Measurements from ENCODE around the gene SP8. TPM values are rescaled to one million over a fixed set of nuclear protein-coding genes. Genes with fewer than 3 reads are reported as not detected.

Gene SP8
- total RNA-seq, 1 experiment from 2014 or later, result not detected

DNA sequence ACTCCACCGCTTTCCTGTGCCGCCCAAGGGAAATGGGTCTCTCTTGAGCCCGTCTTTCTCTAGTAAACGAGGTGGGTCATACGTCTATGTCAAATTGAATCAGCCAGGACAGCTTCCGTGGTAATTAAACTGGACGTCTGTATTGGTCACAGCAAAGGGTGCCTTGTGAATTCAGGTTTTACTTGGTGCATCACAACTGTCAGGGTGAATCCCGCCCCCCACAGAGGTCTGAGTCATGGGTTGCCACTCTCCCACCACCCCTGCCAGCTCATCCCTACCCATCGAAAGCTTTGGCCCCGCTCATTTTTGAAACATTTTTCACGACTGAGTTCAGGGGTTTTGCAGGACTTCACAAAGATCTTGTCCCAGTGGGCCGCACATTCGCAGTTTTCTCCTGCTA lies 8.0 kb upstream of the SP8 start:
- DNase-seq (ENCODE audit: low read depth), result no peak

DNA sequence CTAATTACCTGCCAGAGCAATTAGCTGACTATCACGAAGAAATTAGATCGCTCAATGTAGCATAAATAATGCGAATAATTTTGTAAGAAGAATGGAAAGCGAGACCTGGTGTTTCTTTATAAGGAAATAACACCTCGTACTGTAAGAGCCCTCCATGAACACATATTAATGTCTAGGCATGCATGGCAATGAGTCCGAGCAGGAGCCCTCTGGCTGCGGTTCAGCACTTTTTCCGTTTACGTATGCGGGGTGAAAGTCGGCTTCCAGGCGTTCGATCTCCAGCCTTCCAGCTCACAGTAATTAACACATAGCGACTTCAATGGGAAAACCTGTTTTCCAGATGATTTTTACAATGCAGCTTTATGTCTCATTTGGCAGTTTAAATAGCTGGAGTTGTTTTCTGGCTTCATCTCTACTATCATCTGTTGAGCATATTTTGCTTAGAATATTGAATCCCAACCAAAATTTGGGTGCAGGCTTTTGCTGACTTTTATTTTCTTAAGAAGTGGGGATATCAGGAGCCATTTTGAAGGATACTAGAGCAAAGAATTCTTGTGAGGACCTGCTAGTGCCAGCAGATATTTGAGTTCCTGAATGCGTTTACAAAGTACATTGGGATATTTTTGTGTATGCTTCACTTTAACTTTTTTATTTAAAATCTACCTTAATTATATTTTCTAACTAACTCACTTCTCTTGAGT lies 7.2 kb upstream of the SP8 start:
- DNase-seq (ENCODE audit: low read depth), result no peak

DNA sequence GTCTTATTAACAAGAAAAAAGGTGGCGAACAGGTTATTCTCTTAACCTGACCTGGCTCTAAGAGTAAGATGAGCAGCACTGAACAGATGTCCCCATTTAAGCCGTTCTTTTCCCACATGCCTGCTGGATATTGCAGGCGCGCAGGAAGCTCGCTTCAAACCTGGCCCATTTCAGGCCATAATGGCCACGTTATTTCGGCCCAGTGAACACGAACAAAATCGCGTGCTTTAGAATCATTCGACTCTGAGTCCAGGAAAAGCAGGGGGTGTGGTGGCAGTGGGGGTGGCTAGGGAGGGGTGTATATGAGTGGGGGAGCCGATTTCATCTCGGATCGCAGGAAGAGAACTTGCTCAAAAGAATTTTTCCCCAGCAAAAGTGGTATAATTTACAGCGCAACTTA lies 6.6 kb upstream of the SP8 start:
- no peak for DNase-seq (ENCODE audit: low read depth)

DNA sequence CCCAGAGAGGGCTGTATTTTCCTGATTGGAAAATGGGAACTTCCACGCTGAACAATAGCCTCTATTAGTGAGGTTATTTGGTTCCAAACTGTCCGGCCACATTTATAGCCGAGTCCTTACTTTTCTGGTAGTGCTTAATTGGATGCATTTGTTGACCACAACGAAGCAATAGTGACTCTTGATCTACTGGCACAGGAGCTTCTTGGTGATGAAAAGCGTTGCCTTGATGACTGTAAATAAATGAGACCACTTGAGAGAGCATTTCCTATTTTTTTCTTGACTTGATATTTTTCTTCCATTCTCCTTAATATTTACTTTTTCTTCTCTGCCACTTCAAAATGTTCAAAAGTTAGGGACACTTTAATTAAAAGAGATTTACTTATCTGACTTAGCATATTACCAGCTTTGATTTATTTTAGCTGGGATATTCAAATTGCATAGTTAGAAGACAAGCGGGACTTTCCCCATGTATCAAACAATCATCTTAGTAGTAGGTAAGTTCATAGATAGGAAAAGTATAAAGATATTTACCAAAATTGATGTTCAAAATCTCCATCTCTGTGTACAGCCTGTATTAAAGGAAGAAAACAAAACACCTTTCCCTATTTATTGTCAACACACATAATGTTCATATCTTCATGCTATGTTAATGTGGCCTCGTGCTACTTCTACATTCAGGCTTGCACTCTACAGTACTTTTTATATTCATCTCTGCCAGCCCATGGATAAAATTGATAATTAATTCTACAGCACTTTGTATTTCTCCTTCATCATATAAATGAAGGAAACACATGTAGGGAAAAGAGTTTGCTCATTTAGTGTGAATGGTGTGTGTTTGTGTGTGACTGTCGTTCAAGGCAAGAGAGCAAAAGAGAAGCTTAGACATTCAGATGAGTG lies 5.1 kb upstream of the SP8 start:
- DNase-seq (ENCODE audit: low read depth), result no peak

DNA sequence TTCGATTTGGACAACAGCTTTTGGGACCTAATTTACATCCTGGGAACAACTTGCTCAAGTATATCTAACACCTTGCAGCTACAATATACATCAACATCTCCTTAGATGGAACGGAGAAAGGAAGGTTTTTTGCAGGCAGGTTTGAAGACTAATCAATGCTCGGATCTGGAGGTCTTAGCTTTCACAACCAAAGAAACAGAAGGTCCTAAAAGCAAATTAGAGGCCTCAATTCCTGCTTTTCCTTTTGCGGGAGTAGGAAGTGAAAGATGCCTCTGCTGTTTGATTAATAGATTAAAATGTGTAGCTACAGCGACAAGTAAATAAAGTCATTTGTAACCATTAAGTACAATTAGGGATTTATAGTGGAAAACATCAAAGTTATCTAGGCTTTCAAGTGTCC lies 3.7 kb upstream of the SP8 start:
- no peak for DNase-seq (ENCODE audit: low read depth)

DNA sequence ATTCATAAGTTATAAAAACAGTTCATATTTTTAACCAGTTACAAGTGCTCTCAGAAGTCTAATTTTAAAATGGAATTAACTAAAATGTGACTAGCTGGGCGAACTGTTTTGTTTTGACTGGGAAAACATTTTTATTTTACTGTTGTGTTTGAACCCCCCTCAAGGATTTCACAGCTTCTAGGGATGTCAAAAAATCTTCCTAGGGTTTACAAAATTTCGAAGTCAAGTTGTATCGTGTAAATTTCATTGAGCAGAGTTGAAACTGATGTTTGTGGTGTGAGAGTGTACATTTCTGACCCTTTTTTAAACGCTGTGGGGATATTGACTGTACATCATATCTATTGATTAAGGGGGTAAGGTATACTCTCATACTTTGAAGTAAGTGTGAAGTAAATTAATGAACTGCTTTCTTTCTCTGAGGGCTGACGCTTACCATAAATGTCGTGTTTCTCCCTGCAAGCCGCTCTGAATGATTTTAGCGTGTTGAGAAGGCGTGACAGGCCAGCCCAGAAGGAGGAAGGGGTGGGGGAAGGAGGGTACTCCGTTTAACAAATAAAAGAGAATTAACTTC lies 1.8 kb upstream of the SP8 start:
- DNase-seq (ENCODE audit: low read depth), result no peak

DNA sequence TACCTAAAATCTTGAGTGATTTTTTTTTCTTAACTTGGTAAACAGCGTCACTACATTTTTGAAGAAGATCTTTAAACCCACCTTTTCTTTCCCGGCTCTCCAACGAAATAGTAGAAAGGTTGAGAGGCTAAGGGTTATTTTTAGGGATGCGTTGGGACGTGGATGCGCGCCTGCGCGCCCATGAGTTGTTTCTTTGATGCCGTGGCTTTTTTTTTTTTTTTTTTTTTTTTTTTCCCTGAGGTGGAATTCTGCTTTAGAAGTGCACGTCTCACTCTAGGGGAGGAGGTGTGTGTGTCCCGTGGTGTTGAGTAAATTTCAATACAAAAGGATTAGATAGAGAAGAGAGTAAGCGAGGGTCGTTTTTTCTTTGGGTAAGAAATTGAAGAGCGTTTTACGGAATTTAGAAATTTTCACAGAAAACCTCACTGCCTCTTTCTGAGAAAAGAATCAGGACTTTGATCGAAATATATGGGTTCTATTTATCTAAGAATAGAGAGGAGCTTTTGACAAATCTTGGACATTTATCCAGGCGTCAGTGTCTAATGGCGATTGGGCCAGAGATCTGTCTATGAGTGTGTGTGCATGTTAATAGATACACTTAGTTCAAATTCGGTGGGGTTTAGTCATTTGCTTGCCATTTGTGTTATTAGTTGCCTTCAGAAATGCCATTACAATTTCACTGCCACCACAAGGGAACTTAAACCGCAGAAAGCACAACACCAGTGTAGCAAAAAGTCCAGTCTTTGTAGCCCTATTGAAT lies 1.2 kb upstream of the SP8 start:
- peak; percentile 10 for DNase-seq (ENCODE audit: low read depth)

DNA sequence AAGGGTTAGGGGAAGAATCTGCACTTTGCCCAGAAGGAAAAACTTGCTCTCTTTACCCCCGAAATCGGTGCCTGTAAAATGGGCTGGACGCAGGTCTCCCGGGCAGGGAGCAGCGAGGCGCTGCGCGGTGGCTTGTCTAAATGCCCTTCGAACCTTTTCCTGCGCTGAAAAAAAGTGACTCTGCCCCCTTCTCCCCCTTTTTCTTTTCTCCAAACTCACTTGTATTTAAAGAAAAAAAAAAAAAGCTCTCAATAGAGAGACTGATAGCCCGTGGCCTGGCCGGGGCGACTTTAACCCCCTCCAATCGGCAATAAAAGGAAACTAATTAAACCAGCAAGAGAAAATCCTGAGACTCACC lies 286 bp downstream of the SP8 start:
- no peak for DNase-seq (ENCODE audit: low read depth)

DNA sequence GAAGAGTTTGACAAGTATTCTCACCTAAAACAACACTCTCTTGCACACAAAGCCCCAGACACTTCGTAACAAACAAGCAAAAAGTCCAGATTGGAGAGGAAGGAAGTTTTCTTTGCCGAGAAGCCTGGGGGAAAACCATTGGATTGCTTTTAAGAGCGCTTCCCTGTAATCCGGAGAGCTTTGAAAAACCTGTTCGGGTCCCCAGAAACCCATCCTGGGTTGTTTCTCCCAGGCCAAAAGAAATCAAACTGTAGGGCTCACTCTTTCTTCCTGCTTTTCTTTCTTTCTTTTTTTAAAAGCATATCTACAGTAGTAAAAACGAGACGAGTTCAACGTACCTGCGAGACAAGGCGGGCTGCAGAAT lies 655 bp downstream of the SP8 start:
- peak; percentile 23 for DNase-seq (ENCODE audit: low read depth)

DNA sequence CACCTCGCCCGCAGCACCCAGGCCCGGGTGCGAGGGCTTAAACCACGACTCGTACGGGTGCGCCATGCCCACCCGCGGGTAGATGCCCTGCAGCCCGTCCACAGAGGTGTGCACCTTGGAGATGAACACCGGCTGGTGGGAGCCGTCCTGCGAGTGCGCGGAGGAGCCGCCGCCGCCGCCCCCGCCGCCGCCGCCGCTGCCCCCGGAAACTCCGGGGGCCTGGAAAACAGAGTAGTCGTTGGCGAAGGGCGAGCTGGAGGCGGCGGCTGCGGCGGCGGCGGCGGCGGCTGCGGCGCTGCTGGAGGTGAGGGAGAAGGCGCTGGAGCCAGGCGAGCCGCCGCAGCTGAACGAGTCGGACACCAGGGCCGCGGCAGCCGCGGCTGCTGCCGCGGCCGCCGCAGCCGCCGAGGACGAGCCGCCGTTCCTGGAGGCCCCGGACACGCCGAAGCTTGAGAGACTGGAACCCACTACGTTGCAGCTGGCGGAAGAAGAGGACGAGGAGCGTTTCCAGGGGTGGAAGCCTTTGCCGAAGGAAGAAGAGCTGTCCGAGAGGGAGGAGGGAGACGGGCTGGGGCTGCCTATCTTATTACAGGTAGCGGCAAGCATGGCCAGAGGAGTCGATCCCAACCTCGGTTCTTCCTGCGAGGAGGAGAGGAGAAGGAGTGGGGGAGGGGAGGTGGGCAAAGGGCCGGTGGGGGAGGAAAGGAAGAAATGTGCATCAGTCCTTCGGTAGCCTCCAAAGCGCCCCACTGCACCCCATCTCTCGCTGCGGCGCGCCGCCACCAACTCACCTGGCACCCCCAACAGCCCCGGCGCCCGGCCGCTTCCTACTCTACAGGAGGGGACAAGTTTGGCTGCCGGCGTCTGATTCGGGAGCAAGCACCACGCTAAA lies 1.3 kb downstream of the SP8 start:
- peak; percentile 39 for DNase-seq (ENCODE audit: low read depth)

DNA sequence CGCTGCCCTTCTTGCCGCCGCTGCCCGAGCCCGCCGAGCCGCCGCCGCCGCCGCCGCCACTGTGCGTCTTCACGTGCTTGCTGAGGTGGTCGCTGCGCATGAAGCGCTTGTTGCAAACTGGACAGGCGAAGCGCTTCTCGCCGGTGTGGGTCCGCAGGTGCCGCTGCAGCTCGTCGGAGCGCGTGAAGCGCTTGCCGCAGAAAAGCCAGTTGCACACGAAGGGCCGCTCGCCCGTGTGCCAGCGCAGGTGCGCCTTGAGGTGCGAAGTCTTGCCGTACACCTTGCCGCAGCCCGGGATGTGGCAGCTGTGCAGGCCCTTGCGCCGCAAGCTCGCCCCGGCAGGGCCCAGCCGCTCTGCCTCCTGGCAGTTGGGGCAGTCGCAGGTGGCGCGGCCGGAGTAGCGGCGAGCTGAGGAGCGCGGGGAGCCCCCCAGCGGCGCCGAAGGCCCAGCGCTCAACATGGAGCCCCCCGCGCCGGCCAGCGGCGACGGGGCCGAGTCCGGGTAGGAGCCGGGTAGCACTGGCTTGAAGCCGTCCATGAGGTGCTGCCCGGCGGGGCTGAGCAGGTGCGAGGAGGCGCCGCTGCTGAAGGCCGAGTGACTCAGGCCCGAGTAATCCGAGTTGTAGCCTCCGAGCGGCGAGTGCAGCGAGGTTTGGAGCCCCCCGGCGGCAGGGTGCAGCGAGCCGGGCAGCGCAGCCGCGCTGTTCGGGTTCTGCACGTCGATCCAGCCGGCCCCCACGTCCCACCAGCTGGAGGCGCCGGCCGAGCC lies 2.1 kb downstream of the SP8 start:
- peak; percentile 68 for DNase-seq (ENCODE audit: low read depth)

DNA sequence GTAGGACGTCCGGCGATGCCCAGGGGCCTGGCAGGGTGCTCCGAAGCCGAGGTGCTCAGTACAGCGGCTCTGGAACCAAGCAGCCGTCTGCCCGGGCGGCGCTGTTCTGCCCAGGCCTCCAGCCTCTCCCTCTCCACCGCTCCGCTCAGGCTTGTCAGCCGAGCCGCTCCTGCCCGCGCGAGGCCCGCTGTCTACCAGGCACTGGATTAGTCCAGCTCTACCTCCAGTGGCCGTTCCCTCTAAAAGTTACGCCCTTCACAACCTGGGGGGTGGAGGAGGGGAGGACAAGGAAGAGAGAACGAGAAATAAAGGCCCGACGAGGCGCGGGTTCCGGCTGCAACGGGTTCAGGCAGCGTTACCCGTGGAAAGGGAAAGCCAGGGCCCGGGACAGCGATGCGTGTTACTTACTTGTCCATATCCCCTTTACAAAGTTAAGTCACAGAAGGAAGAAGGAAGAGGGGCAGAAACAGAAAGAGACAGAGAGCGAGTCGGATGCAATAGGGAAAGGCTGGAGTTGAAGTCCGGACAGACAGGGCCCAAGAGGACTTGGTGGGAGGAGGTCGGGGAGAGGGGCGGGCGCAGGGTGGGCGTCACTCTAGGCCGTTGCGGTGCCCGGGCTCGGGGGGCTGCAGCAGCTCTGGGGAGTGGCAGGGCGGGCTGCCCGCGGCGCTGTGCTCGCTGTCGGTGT lies 2.8 kb downstream of the SP8 start:
- DNase-seq (ENCODE audit: low read depth), result peak; percentile 30

DNA sequence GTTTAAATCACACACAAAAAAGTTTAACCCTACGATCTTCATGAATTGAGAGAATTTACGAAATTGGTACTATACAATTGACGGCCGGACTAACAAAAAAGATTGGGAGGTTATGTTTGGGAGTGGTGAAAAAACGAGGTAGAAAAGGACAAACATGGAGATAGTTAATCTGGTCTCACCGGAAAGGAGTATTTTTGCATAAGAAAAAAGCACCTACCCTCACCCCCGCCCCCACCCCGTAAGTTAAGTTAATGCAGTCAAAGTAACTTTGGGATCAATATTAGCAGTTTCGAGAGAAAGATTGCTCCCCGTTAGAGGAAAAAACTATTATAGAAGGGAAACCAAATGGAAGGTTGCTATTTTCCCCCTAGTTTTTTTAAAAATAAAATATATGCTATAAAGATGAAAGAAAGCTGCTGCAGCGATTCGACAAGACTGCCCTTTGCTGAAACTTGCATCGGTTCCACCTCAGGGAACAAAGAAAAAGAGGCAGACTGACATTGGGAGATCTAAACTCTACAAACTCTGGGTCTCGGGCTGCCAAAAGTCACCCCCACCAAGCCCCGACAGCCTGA lies 3.5 kb downstream of the SP8 start:
- no peak for DNase-seq (ENCODE audit: low read depth)

DNA sequence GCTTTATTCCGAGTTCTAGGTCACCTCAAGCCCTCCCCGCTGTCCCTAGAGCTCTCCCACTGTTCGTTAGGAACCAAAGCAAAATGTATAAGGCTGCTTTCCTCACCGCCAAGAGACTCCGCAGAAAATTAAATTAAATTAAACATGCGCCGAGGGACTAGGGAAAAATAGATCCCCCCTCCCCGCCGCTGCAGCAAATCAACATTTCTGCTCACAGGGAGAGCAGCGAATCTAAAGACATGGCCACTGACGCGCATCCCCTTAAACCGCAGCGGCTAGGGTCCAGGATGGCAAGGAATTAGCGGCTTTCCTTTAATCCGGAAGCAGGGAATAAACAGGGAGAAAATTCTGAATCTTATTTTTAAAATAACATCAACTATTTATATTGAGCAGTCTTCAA lies 7.6 kb downstream of the SP8 start:
- DNase-seq (ENCODE audit: low read depth), result no peak

DNA sequence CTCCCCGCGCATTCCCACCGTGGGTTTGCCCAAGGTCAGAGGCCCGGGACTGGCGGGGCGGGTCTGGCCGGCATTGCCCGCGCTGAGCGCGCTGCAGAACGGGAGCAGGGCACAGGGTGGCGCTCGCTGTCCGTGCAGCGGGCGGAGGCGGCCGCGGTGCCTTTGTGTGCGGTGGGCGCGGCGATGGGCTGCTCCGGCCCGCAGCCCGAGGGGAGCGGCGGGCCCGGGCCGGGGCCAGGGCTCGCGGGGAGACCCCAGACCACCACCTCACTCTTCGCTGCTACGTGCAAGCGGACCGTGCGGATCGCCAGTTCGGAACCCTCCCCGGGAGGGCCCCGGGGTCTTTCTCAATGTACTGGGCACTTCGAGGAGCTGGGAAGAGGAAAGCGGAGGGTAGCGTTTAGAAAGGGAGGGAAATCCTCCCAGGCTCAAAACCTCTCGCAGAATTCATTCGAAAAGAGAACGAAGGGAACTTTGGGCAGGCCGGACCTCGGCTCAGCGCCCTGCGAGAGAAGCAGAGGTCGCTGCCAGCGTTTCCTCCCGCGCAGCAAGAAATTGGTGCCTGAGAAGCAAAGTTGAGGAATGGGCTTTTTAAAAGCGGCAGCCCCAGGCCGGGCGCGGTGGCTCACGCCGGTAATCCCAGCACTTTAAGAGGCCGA lies 8.5 kb downstream of the SP8 start:
- DNase-seq (ENCODE audit: low read depth), result no peak

DNA sequence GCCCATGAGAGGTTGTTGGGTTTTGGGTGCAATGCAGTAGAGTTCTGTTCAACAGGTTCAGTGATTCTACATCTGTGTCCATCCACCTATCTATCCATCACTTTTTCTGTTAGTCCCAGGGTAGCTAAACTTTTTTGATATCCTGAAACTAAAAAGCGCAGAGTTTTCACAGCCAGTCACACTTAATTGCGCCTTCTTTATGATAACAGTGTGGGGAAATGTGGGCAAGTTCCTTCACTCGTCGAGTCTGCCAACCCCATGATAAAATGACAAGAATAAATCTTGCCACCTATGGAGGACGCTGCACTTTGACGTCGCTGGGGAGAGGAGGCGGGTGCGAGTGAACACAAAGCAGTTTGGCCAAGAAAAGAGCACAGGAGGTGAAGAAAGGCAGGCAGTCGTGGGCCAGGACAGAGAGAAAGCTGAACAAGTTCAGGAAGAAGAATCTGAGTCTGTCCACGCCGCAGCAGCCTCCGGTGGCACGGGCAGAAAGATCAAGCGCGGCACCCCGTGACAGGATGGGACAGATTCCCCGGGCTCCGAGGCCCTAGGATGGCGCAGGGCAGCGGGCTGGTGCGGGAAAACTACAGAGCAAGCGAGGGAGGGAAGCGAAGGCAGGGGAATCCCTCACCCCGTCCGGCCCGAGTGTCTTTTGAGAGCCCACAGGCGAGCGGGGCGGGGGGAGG lies 9.2 kb downstream of the SP8 start:
- no peak for DNase-seq (ENCODE audit: low read depth)

DNA sequence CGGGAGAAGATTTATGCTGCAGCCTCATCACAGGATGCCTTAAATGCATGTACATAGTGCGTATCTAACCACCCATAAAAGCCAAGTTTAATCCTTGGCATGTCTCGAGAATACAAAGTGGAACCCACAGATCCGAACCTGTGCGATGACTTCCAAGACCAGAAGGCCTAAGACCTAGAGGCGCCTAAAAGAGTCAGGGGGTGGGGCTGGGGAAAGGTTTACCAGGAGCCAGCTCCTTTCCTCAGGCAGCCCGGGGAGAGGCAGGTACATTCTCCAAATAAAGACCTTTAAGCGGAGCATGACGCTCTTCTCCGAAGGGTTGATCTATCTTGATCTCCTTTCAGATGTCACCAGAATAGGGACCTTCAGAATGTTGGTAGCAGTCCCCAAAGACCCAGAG lies 9.7 kb downstream of the SP8 start:
- DNase-seq (ENCODE audit: low read depth), result no peak

DNA sequence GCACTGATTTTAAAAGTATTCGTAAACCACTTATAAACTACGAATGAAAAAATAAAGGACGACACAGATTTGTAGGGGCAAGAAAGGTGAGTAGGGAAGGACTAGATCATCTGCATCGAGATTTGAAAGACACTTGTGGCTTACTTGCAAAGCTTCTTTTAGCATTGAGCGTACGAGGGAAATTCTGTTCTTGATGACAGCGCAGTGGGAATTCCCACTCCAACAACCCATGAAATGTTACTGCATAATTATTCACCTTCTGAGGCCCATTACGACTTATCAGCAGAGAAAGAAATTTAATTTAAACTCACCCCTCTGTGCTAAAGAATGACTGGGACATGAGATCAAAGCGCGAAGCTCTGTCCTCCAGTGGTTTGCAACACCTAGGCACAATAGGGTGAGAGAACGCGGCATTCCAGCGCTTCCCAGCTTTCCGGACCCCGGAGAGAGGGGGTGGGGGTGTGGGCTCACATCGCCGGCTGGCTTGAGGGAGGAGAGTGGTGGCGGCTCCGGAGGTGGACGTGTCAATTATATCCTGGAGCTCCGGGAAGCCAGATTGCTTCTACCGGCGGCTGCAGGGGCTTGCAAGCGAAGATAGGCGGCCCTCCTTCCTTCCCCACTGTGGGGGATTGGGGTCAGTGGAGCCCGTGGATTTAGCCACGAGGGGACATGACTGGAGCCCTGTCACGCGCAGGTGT lies 10.3 kb downstream of the SP8 start:
- DNase-seq (ENCODE audit: low read depth), result no peak

Measured in M059J (cell line).